HCT116 (cell line): ENCODE results near the gene TMC1. TPM values are rescaled to one million over a fixed set of nuclear protein-coding genes. Genes with fewer than 3 reads are reported as not detected.

Experiments
- ATAC-seq: fragments of 200-7000 bp; cut with Tn5 transposase; 2 replicates; pipeline ENCODE4 v1.9.1; 2020; ENCODE audit warnings: mild to moderate bottlenecking, moderate library complexity
- BruUV-seq: library from RNA; stranded (reverse); fragments of 400-500 nt; replicated peaks from 2 replicates; lab custom pipeline; 2021; lab: Mats Ljungman, UMichigan
- CTCF ChIA-PET: fragments of 300-600 bp; sonication (Branson Sonifier 250); formaldehyde crosslinking; loops from one replicate; lab custom pipeline; 2021; ENCODE audit warnings: antibody characterized with exemption; lab: Charles Lee
- POLR2A ChIA-PET: fragments of 300-600, 350-600 bp; sonication (Branson Sonifier 250); formaldehyde crosslinking; loops from one replicate; lab custom pipeline; 2021; ENCODE audit warnings: antibody characterized with exemption; lab: Charles Lee
- RAD21 ChIA-PET, 2 experiments: fragments of 300-600 bp; sonication (Branson Sonifier 250); formaldehyde crosslinking; loops; one replicate each; lab custom pipeline; 2023; ENCODE audit warnings: low total read pairs in 2 of 2; ENCODE audit not compliant: uncharacterized antibody in 2 of 2, unreplicated experiment in 2 of 2, low non-redundant PET in 1 of 2; lab: Charles Lee
- DNase-seq: peaks from one replicate; pipeline ENCODE4 v3.0.0-alpha.2; 2010; ENCODE audit warnings: low read depth, low spot score
- H2AFZ ChIP-seq: fragments of 200-600 bp; shearing (Covaris generic), sonication (generic); 2 replicates; pipeline ENCODE4 v1.6.1; 2017; ENCODE audit warnings: low read depth, mixed run types, mixed read lengths, antibody characterized with exemption, low read length; ENCODE audit not compliant: poor library complexity, severe bottlenecking
- H3K27ac ChIP-seq: 2 replicates; pipeline ENCODE4 v1.5.1; 2012; ENCODE audit warnings: low read depth, low read length
- H3K27me3 ChIP-seq: fragments of 200-600 bp; sonication (generic); 2 replicates; pipeline ENCODE4 v1.6.1; 2016; ENCODE audit warnings: mixed run types, low read length, mixed read lengths; ENCODE audit not compliant: insufficient read depth
- H3K36me3 ChIP-seq, 2 experiments: fragments of 200-500 bp in 1 of 2; fragments of 200-600 bp in 1 of 2; sonication (Bioruptor generic) in 1 of 2; sonication (generic) in 1 of 2; 2 replicates each; pipeline versions ENCODE4 v1.5.1 to v1.6.1; 2014 to 2016; ENCODE audit warnings: low read length in 2 of 2, inconsistent platforms in 1 of 2, mixed read lengths in 1 of 2, mixed run types in 1 of 2; ENCODE audit not compliant: insufficient read depth in 2 of 2, control insufficient read depth in 1 of 2
- H3K4me1 ChIP-seq, 2 experiments: fragments of 200-600 bp in 1 of 2; sonication (generic) in 1 of 2; 2 replicates each; pipeline versions ENCODE4 v1.5.1 to v1.6.1; 2012 to 2017; ENCODE audit warnings: low read length in 2 of 2, inconsistent platforms in 1 of 2, mild to moderate bottlenecking in 1 of 2, mixed read lengths in 1 of 2, mixed run types in 1 of 2, moderate library complexity in 1 of 2; ENCODE audit not compliant: insufficient read depth in 2 of 2, control insufficient read depth in 1 of 2
- H3K4me2 ChIP-seq: fragments of 200-600 bp; sonication (generic); 2 replicates; pipeline ENCODE4 v1.6.1; 2017; ENCODE audit warnings: mixed run types, low read length, mixed read lengths
- H3K4me3 ChIP-seq, 2 experiments: fragments of 200-600 bp in 1 of 2; sonication (generic) in 1 of 2; replicated peaks in 1 of 2; 2 replicates each; pipeline ENCODE4 v1.5.1; 2011 to 2016; ENCODE audit warnings: low read length in 2 of 2, control low read depth in 1 of 2, low read depth in 1 of 2, mild to moderate bottlenecking in 1 of 2, mixed read lengths in 1 of 2, mixed run types in 1 of 2
- H3K79me2 ChIP-seq: fragments of 200-600 bp; sonication (generic); 2 replicates; pipeline ENCODE4 v1.6.1; 2017; ENCODE audit warnings: mild to moderate bottlenecking, mixed run types, low read length, moderate library complexity, mixed read lengths; ENCODE audit not compliant: insufficient read depth
- H3K9ac ChIP-seq: fragments of 200-600 bp; sonication (generic); 2 replicates; pipeline ENCODE4 v1.6.1; 2016; ENCODE audit warnings: low read length, mixed read lengths
- H3K9me2 ChIP-seq: fragments of 200-600 bp; sonication (generic), shearing (Covaris generic); 2 replicates; pipeline ENCODE4 v1.6.1; 2017; ENCODE audit warnings: mixed run types, mild to moderate bottlenecking, moderate library complexity; ENCODE audit not compliant: insufficient read depth
- H3K9me3 ChIP-seq, 2 experiments: fragments of 200-500 bp in 1 of 2; fragments of 200-600 bp in 1 of 2; sonication (Bioruptor generic) in 1 of 2; sonication (generic) in 1 of 2; 2 replicates each; pipeline ENCODE4 v1.6.1; 2014 to 2017; ENCODE audit warnings: low read length in 2 of 2, mixed read lengths in 2 of 2, inconsistent platforms in 1 of 2, low read depth in 1 of 2, mild to moderate bottlenecking in 1 of 2, mixed run types in 1 of 2, moderate library complexity in 1 of 2; ENCODE audit not compliant: control insufficient read depth in 1 of 2, insufficient read depth in 1 of 2
- H4K20me1 ChIP-seq: fragments of 200-600 bp; sonication (generic), shearing (Covaris generic); 2 replicates; pipeline ENCODE4 v1.6.1; 2017; ENCODE audit warnings: mixed run types, mild to moderate bottlenecking, moderate library complexity; ENCODE audit not compliant: insufficient read depth
- ATF3 ChIP-seq: IDR thresholded peaks from 2 replicates; pipeline ENCODE4 v1.6.1; 2012
- CEBPB ChIP-seq: IDR thresholded peaks from 2 replicates; pipeline ENCODE4 v1.6.1; 2012; ENCODE audit warnings: low read depth
- CTCF ChIP-seq, 3 experiments: fragments of 200-600 bp in 1 of 3; sonication (generic) in 1 of 3; IDR thresholded peaks in 2 of 3; conservative IDR thresholded peaks in 1 of 3; 2 replicates each; pipeline ENCODE4 v1.5.1; 2012 to 2017; ENCODE audit warnings: low read depth in 2 of 3, low read length in 2 of 3, antibody characterized with exemption in 1 of 3, borderline replicate concordance in 1 of 3, control low read depth in 1 of 3, mild to moderate bottlenecking in 1 of 3, mixed read lengths in 1 of 3, mixed run types in 1 of 3, moderate library complexity in 1 of 3; ENCODE audit not compliant: insufficient read depth in 1 of 3
- EGR1 ChIP-seq: IDR thresholded peaks from 2 replicates; pipeline ENCODE4 v1.6.1; 2012; ENCODE audit warnings: low read depth
- EZH2phosphoT487 ChIP-seq: fragments of 200-600 bp; IDR thresholded peaks from 2 replicates; pipeline ENCODE4 v1.6.1; 2018; ENCODE audit warnings: antibody characterized with exemption, borderline replicate concordance
- FOSL1 ChIP-seq: IDR thresholded peaks from 2 replicates; pipeline ENCODE4 v1.6.1; 2012; ENCODE audit warnings: low read depth
- JUND ChIP-seq: IDR thresholded peaks from 2 replicates; pipeline ENCODE4 v1.6.1; 2012
- MAX ChIP-seq: IDR thresholded peaks from 2 replicates; pipeline ENCODE4 v1.6.1; 2012
- POLR2A ChIP-seq: IDR thresholded peaks from 2 replicates; pipeline ENCODE4 v1.7.0; 2011; ENCODE audit warnings: borderline replicate concordance; ENCODE audit not compliant: insufficient read depth, insufficient read length; ENCODE audit errors: extremely low read depth
- RAD21 ChIP-seq: IDR thresholded peaks from 2 replicates; pipeline ENCODE4 v1.6.1; 2012; ENCODE audit warnings: low read depth, mild to moderate bottlenecking
- REST ChIP-seq: IDR thresholded peaks from 2 replicates; pipeline ENCODE4 v1.6.1; 2012; ENCODE audit warnings: low read depth
- SIN3A ChIP-seq: IDR thresholded peaks from 2 replicates; pipeline ENCODE4 v1.6.1; 2012; ENCODE audit warnings: low read depth
- SP1 ChIP-seq: IDR thresholded peaks from 2 replicates; pipeline ENCODE4 v1.6.1; 2012; ENCODE audit warnings: low read depth
- SRF ChIP-seq: IDR thresholded peaks from 2 replicates; pipeline ENCODE4 v1.6.1; 2012; ENCODE audit warnings: low read depth
- TCF7L2 ChIP-seq: IDR thresholded peaks from 2 replicates; pipeline ENCODE4 v1.7.0; 2011; ENCODE audit warnings: borderline replicate concordance, inconsistent platforms; ENCODE audit not compliant: insufficient read depth, insufficient read length; ENCODE audit errors: extremely low read depth
- YY1 ChIP-seq: IDR thresholded peaks from 2 replicates; pipeline ENCODE4 v1.6.1; 2011; ENCODE audit warnings: low read length, low read depth, moderate library complexity, mild to moderate bottlenecking; ENCODE audit not compliant: insufficient replicate concordance; ENCODE audit errors: extremely low read depth
- ZBTB33 ChIP-seq: IDR thresholded peaks from 2 replicates; pipeline ENCODE4 v1.6.1; 2011; ENCODE audit warnings: mild to moderate bottlenecking, low read length, moderate library complexity; ENCODE audit not compliant: insufficient replicate concordance; ENCODE audit errors: extremely low read depth
- ZFX ChIP-seq: fragments of 450-650 bp; IDR thresholded peaks from 2 replicates; pipeline ENCODE4 v1.6.1; 2017
- ZNF274 ChIP-seq: fragments of 200-500 bp; sonication (Bioruptor generic); IDR thresholded peaks from 2 replicates; pipeline ENCODE4 v1.6.1; 2014; ENCODE audit warnings: mild to moderate bottlenecking, low read depth, low read length, inconsistent platforms
- intact Hi-C: fragments of 100-400 bp; cut with micrococcal nuclease; formaldehyde crosslinking; loops from 2 replicates; pipeline ENCODE4 v1.10.0; 2022
- total RNA-seq: library from RNA; stranded (reverse); gene quantifications from one replicate; pipeline ENCODE4 v1.2.1, GENCODE V29; 2021; ENCODE audit not compliant: unreplicated experiment

TMC1 gene
- total RNA-seq, 1 experiment from 2014 or later: 0.57 TPM

GRCh38 chr9:72524820-72525540 is 3.6 kb downstream of the TMC1 start:
- Histone ChIP-seq H3K79me2 (no peaks in the 10 kb centered on the region), H3K4me2 (peak overlapping the region; percentile 45), H3K9ac (peak overlapping the region; percentile 24; the same call in 1 of the 2 replicates), H3K27ac (peak overlapping the region; percentile 33; the same call in 1 of the 2 replicates), H3K36me3 (no peaks in the 10 kb centered on the region), H3K4me1 (peaks cover 27 to 39% of the 10 kb centered on the region in 2 experiments), H3K27me3 (no peaks in the 10 kb centered on the region), H3K9me2 (no peaks in the 10 kb centered on the region), H3K9me3 (no peaks in the 10 kb centered on the region), H4K20me1 (no peaks in the 10 kb centered on the region), H2AFZ (peak overlapping the region; percentile 78), H3K4me3 (no peak overlapping the region)
- CTCF ChIA-PET: no interaction called here
- intact Hi-C loops: no loop called here
- peak; percentile 66 for ATAC-seq
- peak; percentile 81 for DNase-seq
- POLR2A ChIA-PET: no interaction called here
- RAD21 ChIA-PET: no interaction called here
- BruUV-seq: no TSS peak
- TF ChIP-seq SP1: peak; percentile 82
- no peak for TF ChIP-seq CTCF (IDR thresholded peaks at IDR 0.05 in 2 of 3, conservative IDR thresholded peaks at IDR 0.05 in 1 of 3; ENCODE audit: borderline replicate concordance in 1 of 3, insufficient read depth in 1 of 3, low read depth in 2 of 3, low read length in 2 of 3)
- TF ChIP-seq SRF: peak; percentile 49; the same call in 1 of the 2 replicates
- TF ChIP-seq ZFX: no peak
- TF ChIP-seq TCF7L2: no peak
- TF ChIP-seq ATF3: no peak
- TF ChIP-seq ZBTB33: no peak
- TF ChIP-seq CEBPB: peak; percentile 57
- no peak for TF ChIP-seq POLR2A
- TF ChIP-seq JUND: peak; percentile 76
- no peak for TF ChIP-seq REST
- no peak for TF ChIP-seq YY1
- peak; percentile 71 for TF ChIP-seq FOSL1
- no peak for TF ChIP-seq EGR1
- TF ChIP-seq EZH2phosphoT487: no peak
- peak; percentile 69 for TF ChIP-seq SIN3A
- peak; percentile 24 for TF ChIP-seq RAD21
- TF ChIP-seq ZNF274: no peak
- TF ChIP-seq MAX: peak; percentile 52; the same call in 1 of the 2 replicates
